HL-60/S4 treated with retinoic acid at 250 ng/mL for 4 days and 3 days (cell line): ENCODE data around the gene MSH5.
"Not testable (repeated sequence)": the region's sequence is repeated elsewhere in the genome, so short reads cannot be mapped to it uniquely, and the experiment has no call there.

Experiments used
- in situ Hi-C: fragments of 300-500 bp; cut with MboI; formaldehyde crosslinking; loops from 2 replicates; pipeline ENCODE4 v1.7.0; 2022; ENCODE audit warnings: low sequenced_read_pairs

MSH5 gene

GRCh38 chr6:31739639-31740396, at the start of gene MSH5:
TSS of gene MSH5 (plus strand) at chr6:31740005. CDS start at chr6:31740467, 462 bp downstream.
- in situ Hi-C loops = no loop called here

GRCh38 chr6:31690231-31691077, 49.4 kb upstream of the MSH5 start:
- in situ Hi-C loops = no loop called here

GRCh38 chr6:31691078-31691463, 48.7 kb upstream of the MSH5 start:
- in situ Hi-C loops = no loop called here

- in situ Hi-C loops = no loop called here
These were observed 48.2 kb upstream of the MSH5 start for GRCh38 chr6:31691564-31692108.

GRCh38 chr6:31692353-31692752, 47.5 kb upstream of the MSH5 start:
- in situ Hi-C loops = no loop called here

GRCh38 chr6:31692886-31693285, 46.9 kb upstream of the MSH5 start:
- in situ Hi-C loops = no loop called here

- in situ Hi-C loops = no loop called here
These were observed 46.3 kb upstream of the MSH5 start for GRCh38 chr6:31693535-31693934.

GRCh38 chr6:31697555-31697954, 42.2 kb upstream of the MSH5 start:
- in situ Hi-C loops = no loop called here

- in situ Hi-C loops = no loop called here
These were observed 38.9 kb upstream of the MSH5 start for GRCh38 chr6:31700740-31701401.

- in situ Hi-C loops = no loop called here
These were observed 38.0 kb upstream of the MSH5 start for GRCh38 chr6:31701666-31702404.

- in situ Hi-C loops = no loop called here
These were observed 37.4 kb upstream of the MSH5 start for GRCh38 chr6:31702405-31702818.

- in situ Hi-C loops = no loop called here
These were observed 36.7 kb upstream of the MSH5 start, which contains the start of gene ABHD16A for GRCh38 chr6:31702819-31703716. TSS of gene ABHD16A (minus strand) at chr6:31703324. CDS start at chr6:31703281, 43 bp downstream.

GRCh38 chr6:31705931-31706330, 33.9 kb upstream of the MSH5 start:
- in situ Hi-C loops = no loop called here

- in situ Hi-C loops = no loop called here
These were observed 33.2 kb upstream of the MSH5 start, which contains the start of gene LY6G6F for GRCh38 chr6:31706599-31706998. TSS of gene LY6G6F (plus strand) at chr6:31706866. CDS start at chr6:31706907, 41 bp downstream.

GRCh38 chr6:31707701-31708100, 32.1 kb upstream of the MSH5 start:
- in situ Hi-C loops = no loop called here

GRCh38 chr6:31708224-31708623, 31.6 kb upstream of the MSH5 start:
- in situ Hi-C loops = no loop called here

GRCh38 chr6:31709157-31709556, 30.6 kb upstream of the MSH5 start:
- in situ Hi-C loops = not testable (repeated sequence)

GRCh38 chr6:31710523-31711219, 29.1 kb upstream of the MSH5 start:
- in situ Hi-C loops = no loop called here

- in situ Hi-C loops = no loop called here
These were observed 28.6 kb upstream of the MSH5 start for GRCh38 chr6:31711233-31711632.
